ENCODE measurements around the gene JAKMIP1.
"Not testable (repeated sequence)": the region's sequence is repeated elsewhere in the genome, so short reads cannot be mapped to it uniquely, and the experiment has no call there.

The JAKMIP1 gene

DNA sequence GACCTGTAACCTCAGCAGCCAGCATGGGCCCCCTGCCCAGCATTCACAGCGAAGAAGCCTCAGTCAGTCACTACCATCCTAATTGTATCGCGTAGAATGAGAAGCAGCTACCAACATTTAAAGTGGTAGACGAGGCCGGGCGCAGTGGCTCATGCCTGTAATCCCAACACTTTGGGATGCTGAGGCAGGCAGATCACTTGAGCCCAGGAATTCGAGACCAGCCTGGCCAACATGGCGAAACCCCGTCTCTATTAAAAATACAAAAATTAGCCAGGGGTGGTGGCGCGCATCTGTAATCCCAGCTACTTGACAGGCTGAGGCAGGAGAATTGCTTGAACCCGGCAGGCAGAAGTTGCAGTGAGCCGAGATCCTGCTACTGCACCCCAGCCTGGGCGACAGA lies 59.3 kb downstream of the JAKMIP1 start:
- not testable (repeated sequence) for DNase-seq

GRCh38 chr4:6137747-6138135 lies 62.6 kb downstream of the JAKMIP1 start:
- DNase-seq: no peak

DNA sequence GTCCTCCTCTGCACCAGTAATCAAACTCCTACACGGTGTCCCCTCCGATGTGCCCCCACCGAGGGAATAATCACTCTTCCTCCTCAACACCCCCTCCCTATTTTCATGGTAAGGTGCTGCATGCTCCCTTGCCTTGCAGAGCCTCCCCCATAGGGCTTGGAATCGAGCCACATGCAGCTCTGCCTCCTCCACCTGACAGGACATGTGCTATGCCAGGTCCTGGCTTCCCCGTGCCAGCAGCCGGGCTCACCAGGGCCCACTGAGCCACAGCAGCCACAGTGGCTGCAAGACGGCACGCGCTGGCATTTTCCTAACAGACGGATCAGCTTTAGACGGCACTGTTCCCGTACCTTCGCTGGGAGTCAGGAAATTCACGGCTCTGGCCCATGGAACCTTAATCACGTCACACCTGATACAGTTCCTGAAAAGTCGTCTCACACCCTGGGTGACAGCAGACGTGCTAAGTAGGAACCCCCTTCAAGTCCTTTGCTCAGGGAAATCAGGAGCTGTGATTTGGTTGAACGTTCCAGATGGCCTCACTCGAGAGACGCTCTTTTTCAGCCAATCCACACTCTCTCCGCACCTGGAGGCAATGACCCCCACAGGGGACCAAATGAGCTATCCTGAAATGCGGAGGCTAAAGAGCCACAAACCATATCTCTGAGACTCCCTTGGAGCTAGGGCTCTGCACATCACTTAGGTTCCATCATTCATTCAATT lies 63.2 kb downstream of the JAKMIP1 start:
- no peak for DNase-seq

DNA sequence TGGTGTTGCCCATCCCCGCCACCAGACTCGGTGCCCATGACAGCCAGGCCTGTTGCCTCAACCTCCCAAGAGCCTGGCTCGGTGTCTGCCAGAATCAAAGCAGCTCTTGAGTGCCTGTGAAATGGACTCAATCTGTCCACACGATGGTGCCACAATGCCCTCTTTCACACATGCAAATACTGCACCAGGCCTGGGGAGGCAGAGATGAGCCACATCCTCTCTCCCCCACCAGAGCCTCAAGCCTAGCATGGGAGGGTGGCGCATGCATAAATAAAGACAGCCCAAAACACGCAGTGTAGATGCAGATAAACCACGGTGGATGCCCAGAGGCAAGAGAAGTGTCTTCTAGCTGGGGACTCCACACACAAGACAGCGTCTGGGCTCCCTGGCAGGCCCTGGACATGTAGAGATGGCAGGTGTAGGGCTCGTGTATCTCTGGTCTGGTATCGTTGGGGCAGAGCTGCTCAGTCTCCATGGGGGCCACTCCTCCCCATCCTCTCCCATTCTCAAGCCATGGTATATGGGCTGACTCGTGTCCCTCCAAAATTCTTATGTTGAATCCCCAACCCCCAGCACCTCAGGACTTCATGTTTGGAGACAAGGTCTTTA lies 65.6 kb downstream of the JAKMIP1 start:
- DNase-seq: peak; percentile 65

GRCh38 chr4:6132716-6133115 lies 67.6 kb downstream of the JAKMIP1 start:
- DNase-seq: no peak

DNA sequence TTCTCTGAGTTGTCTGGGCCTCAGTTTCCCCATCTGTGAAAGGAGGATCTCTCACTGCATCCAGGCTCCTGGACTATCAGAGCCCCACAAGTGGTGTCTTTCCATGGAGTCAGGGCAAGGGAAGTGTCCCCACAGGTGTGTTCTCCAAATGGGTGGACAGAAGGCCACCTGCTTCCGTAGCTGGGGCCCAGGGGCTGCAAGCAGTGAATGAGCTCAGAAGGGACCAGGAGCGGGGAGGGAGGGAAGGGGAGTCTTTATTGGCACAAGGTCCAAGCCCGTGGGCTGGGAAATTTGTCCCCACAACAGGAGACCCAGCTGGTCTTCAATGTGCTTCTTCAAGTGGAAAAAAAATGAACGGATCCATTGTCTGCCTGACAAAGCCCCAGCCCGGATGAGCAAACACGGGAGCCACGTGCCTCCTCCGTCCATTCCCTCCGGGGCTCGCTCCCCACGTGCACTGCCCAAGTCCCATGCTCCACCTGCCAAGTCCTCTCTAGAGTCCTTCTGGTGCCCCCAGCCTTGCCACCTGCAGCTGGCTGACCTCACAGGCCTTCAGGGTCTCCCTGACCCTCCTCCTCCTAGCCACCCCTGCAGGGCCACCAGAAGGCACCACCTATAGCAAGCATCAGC lies 72.0 kb downstream of the JAKMIP1 start:
- DNase-seq: no peak

DNA sequence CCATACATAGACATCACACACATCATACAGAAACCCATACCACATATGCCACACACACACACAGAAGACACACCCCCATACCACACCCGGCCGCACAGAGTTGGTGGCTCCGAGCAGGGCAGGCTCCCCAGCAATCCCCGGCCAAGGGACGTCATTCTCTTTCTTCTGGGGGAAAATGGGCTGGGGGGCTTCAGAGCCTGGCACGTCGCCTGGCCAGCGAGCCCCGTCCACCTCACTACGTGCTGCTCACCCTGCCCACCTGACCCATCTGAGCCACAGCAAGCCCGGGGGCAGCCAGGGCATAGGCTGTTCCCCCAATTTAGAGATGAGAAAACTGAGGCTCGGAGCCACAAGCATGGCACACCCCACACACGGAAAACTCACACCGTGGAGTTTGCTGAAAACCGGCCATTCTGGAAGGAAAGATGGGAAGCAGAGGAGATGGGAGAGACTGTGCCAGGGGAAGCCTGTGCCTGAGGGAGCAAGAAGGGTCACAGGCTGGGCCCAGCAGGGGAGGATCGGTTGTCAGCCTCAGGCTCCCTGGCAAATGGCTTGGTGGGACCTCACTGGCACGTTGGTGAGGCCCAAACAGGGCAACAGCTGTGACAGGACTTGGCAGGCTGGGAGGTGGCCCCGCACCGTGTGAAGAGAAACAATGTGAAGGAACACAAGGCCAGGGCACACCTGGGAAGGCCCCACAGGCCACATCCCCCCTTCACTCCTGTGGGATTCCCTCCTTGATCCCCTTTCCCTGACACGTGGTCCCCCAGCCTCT lies 73.2 kb downstream of the JAKMIP1 start:
- DNase-seq: no peak

GRCh38 chr4:6125103-6125651 lies 75.2 kb downstream of the JAKMIP1 start:
- DNase-seq: no peak

- DNase-seq: no peak
Observed at GRCh38 chr4:6124386-6125102, 75.8 kb downstream of the JAKMIP1 start.

DNA sequence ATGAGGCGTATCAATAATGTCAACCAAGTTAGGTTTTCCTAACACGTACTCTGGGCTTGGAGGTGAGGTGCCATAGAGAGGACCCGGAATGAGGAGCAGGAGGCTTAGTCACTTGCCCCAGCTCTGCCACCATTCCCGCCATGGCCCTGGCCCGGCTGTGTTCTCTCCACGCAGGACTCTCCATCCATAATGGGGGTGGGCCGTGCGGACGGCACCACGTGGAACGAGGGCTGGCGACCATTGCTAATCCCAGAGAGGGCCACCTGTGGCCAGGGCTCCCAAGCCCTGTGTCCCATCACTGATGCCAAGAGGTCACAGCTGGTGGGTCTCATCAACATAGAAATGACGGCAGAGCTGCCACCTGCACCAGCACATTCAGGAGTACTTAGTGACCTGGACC lies 76.4 kb downstream of the JAKMIP1 start:
- DNase-seq: no peak

DNA sequence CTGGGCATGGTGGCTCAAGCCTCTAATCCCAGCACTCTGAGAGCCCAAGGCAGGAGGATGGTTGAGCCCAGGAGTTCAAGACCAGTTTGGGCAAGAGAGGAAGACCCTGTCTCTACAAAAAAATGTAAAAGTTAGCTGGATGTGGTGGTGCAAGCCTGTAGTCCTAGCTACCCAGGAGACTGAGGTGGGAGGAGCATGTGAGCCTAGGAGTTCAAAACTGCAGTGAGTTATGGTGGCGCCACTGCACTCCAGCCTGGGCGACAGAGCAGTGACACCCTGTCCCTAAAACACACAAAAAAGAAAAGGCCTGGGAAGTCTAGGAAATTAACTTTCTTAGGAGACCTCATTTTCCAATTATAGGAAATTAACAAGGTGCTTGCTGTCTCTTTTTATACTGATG lies 76.8 kb downstream of the JAKMIP1 start:
- DNase-seq: no peak

- DNase-seq: no peak
Observed at GRCh38 chr4:6123116-6123515, 77.2 kb downstream of the JAKMIP1 start.

- DNase-seq: no peak
Observed at GRCh38 chr4:6122496-6122895, 77.9 kb downstream of the JAKMIP1 start.

DNA sequence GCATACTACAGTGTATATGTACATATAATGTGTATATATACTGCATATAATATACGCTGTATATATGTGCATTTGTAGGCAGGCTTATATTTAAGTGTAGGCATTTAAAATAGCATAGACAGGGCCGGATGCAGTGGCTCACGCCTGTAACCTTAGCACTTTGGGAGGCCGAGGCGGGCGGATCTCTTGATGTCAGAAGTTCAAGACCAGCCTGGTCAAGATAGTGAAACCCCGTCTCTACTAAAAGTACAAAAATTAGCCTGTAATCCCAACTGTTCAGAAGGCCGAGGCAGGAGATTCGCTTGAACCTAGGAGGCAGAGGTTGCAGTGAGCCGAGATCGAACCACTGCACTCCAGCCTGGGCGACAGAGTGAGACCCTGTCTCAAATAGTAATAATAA lies 78.4 kb downstream of the JAKMIP1 start:
- no peak for DNase-seq

GRCh38 chr4:6121276-6121850 lies 79.0 kb downstream of the JAKMIP1 start:
- DNase-seq: no peak

DNA sequence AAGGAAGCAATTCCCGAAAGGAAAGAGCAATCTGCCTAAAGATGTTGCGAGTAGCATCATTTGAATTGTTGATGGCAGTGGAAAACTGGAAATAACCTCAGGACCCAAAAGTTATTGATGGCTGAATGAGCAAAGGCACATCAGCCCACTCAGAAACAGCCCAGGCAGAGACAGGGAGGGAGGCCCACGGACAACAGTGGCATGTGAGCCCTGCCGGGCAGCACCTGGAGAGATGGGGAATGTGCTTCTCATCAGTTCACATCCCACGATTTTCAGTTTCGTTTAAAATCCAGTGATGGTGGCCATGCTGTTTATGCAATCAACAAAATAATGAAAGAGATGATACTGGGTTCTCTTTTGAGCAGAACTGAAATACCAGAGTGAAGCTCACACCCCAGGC lies 80.0 kb downstream of the JAKMIP1 start:
- no peak for DNase-seq

GRCh38 chr4:6119507-6120020 lies 80.8 kb downstream of the JAKMIP1 start:
- no peak for DNase-seq

- DNase-seq: no peak
Observed at GRCh38 chr4:6118201-6118600, 82.1 kb downstream of the JAKMIP1 start.

DNA sequence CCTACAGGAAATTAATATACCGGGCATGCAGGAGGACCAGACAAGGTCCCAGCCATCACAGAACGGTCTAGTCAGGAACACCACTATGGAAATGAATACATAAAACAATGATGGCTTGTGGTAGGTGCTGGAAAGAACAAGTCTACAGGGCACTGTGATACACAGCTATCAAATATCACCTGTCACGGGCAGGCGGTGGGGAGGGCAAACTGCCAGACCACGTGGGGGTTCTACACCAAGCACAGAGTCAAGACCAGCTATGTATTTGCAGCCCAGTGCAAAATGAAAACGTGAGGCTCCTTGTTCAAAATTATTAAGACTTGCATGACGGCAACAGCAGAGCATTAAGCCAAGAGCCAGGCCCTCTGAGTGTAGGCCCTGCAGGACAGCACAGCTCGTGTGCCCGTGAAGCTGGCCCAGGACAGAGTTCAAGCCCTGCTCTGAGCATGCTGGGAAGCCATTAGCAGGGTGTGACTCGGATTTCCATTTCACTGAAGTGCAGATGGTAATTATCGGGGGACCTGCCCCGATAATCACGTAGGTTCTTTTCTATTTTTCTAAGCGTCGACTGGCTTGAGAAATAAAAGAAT lies 83.6 kb downstream of the JAKMIP1 start:
- no peak for DNase-seq

GRCh38 chr4:6115746-6116586 lies 84.4 kb downstream of the JAKMIP1 start:
- no peak for DNase-seq

DNA sequence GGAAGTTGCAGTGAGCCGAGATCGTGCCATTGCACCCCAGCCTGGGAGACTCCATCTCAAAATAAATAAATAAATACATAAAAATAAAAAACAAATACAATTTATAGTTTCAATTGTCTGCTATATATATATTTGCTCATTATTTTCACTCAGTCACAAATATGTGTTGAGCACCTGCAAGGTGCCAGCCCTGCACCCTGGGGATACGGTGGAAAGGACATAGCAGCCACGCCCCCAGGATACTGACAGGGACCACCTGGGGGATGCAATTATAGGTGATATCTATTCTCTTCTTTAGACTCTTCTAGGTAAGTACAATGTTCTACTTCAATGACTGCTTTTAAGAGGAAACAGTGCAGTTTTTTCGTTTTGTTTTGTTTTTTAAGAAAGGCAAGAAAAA lies 85.0 kb downstream of the JAKMIP1 start:
- DNase-seq: no peak
